ENCODE measurements around the gene MGP. TPM values are rescaled to one million over a fixed set of nuclear protein-coding genes. Genes with fewer than 3 reads are reported as not detected.

Gene MGP
- total and polyA plus RNA-seq, 8 donors = 52.4 to 362 (median 133) TPM

- WGBS, 5 donors = 53 to 63% (median 58%) methylated on average over 6 of the region's 6 CpGs
- Histone ChIP-seq H3K27me3 (no peaks in the 10 kb centered on the region), H3K9me3 (peaks cover 0 to 11% (median 3%) of the 10 kb centered on the region in 4 donors), H3K4me3 (no peak overlapping the region), H3K4me1 (no peaks in the 10 kb centered on the region), H3K27ac (no peak overlapping the region), H3K36me3 (no peaks in the 10 kb centered on the region)
- TF ChIP-seq CTCF (IDR thresholded peaks at IDR 0.05) = no peak
- DNase-seq = no peak
- intact Hi-C loops (cut with DNase I; ENCODE audit: low total_unique reads) = no loop called here
These were observed 31.0 kb downstream of the MGP start for GRCh38 chr12:14854586-14855183.

- H3K4me3 ChIP-seq = no peak overlapping the region
- no peaks in the 10 kb centered on the region for H3K36me3 ChIP-seq
- no peaks in the 10 kb centered on the region for H3K27me3 ChIP-seq
- peaks cover 0 to 6% (median under 1%) of the 10 kb centered on the region in 4 donors for H3K9me3 ChIP-seq
- TF ChIP-seq CTCF (IDR thresholded peaks at IDR 0.05) (no peak), POLR2AphosphoS5 (IDR thresholded peaks at IDR 0.05) (no peak), EP300 (IDR thresholded peaks at IDR 0.05) (no peak), POLR2A (IDR thresholded peaks at IDR 0.05) (no peak)
- H3K4me1 ChIP-seq = no peaks in the 10 kb centered on the region
- peak in 1 of 2 donors; percentile 53 for DNase-seq
- intact Hi-C loops (cut with DNase I; ENCODE audit: low total_unique reads) = no loop called here
- H3K27ac ChIP-seq = no peak overlapping the region
- 50 to 70% (median 54%) methylated on average over 3 of the region's 3 CpGs for WGBS, 5 donors
These were observed 31.7 kb downstream of the MGP start for GRCh38 chr12:14853961-14854360.

- TF ChIP-seq POLR2A (IDR thresholded peaks at IDR 0.05) (no peak), POLR2AphosphoS5 (IDR thresholded peaks at IDR 0.05) (no peak), EP300 (IDR thresholded peaks at IDR 0.05) (no peak), CTCF (IDR thresholded peaks at IDR 0.05) (no peak)
- intact Hi-C loops (cut with DNase I; ENCODE audit: low total_unique reads) = no loop called here
- peaks cover 0 to 6% (median 0%) of the 10 kb centered on the region in 4 donors for H3K9me3 ChIP-seq
- DNase-seq = no peak
- H3K4me1 ChIP-seq = no peaks in the 10 kb centered on the region
- no peaks in the 10 kb centered on the region for H3K27me3 ChIP-seq
- no peak overlapping the region for H3K27ac ChIP-seq
- H3K4me3 ChIP-seq = no peak overlapping the region
- H3K36me3 ChIP-seq = no peaks in the 10 kb centered on the region
These were observed 32.8 kb downstream of the MGP start for GRCh38 chr12:14852880-14853279.

- Histone ChIP-seq H3K27ac (no peak overlapping the region), H3K4me1 (peaks cover 4 to 15% (median 13%) of the 10 kb centered on the region in 4 donors), H3K9me3 (no peaks in the 10 kb centered on the region), H3K36me3 (no peaks in the 10 kb centered on the region), H3K4me3 (no peak overlapping the region), H3K27me3 (no peaks in the 10 kb centered on the region)
- no peak for TF ChIP-seq POLR2AphosphoS5 (IDR thresholded peaks at IDR 0.05)
- TF ChIP-seq EP300 (IDR thresholded peaks at IDR 0.05) = no peak
- no peak for DNase-seq
- WGBS, 5 donors = 0 to 100% (median 47%) methylated on average over 1 of the region's 1 CpG
- intact Hi-C loops (cut with DNase I; ENCODE audit: low total_unique reads) = no loop called here
These were observed 34.6 kb downstream of the MGP start for GRCh38 chr12:14850929-14851663.

- Histone ChIP-seq H3K4me1 (peaks cover 10 to 26% (median 17%) of the 10 kb centered on the region in 4 donors), H3K36me3 (no peaks in the 10 kb centered on the region), H3K4me3 (no peak overlapping the region), H3K27ac (no peak overlapping the region), H3K27me3 (no peaks in the 10 kb centered on the region), H3K9me3 (no peaks in the 10 kb centered on the region)
- no peak for TF ChIP-seq POLR2A (IDR thresholded peaks at IDR 0.05)
- TF ChIP-seq POLR2AphosphoS5 (IDR thresholded peaks at IDR 0.05) = no peak
- TF ChIP-seq CTCF (IDR thresholded peaks at IDR 0.05) = no peak
- TF ChIP-seq EP300 (IDR thresholded peaks at IDR 0.05) = no peak
- intact Hi-C loops (cut with DNase I; ENCODE audit: low total_unique reads) = loop anchor here (5.0 kb wide), 2 partner anchors 148 to 373 kb away; partner anchors contain the start of gene RERG
- 68 to 82% (median 73%) methylated on average over 2 of the region's 2 CpGs for WGBS, 5 donors
- no peak for DNase-seq
These were observed 36.0 kb downstream of the MGP start for GRCh38 chr12:14849661-14850060.
